ENCODE measurements around the gene STX10. TPM values are rescaled to one million over a fixed set of nuclear protein-coding genes. Genes with fewer than 3 reads are reported as not detected.
A peak's percentile ranks its signal among the peaks of the same experiment; 100 is the strongest.

STX10 gene
- total and polyA plus RNA-seq, 9 of the 15 experiments (the other 6 are each of a cell fraction or from before 2014, with no cell fraction given) = 0.51 to 66.3 (median 31.0) TPM

DNA sequence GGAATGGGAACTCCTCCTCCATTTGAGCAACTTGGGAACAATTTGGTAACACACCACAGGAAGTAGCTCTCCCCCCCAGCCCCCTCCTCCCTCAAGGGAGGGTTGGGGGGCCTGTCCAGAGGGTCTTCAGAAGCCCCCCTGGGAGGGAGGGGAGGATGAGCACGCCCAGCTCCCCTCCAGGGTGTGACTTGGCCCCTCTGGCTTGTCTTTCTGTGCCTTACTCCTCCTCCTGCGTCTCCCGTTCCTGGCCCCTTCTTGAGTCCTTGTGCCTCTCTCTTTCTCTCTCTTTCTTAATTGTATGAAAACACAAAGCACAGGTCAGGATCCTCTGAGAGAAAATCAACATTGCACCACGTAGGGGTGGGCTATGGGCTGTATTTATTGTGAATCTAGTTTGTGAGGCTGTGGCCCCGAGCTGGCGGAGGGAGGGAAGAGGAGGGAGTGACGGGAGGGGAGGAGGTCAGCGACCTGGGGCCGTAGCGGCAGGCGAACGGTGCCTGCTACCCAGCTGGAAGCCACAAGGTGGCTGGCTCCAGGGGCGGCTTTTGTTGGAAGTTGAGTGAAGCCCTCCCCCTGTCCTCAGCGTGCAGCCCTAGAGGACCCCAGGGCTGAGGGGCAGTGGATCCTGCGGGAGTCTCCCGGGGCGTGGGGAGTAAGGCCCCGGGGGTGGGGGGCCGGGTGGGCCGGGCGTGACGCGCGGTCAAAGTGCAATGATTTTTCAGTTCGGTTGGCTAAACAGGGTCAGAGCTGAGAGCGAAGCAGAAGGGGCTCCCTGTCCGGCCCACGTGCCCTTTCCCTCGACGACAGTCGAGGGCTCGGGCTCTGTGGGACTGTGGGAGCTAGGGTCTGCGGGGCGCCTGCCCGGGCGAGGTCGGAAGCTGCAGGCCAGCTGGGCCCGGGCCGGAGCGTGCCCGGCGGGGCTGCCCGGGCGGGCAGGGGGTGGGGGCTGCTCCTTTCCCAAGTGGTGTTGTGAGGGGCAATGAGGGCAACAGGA lies 53.9 kb downstream of the STX10 start (continued):
- TF ChIP-seq, protein P1, sequence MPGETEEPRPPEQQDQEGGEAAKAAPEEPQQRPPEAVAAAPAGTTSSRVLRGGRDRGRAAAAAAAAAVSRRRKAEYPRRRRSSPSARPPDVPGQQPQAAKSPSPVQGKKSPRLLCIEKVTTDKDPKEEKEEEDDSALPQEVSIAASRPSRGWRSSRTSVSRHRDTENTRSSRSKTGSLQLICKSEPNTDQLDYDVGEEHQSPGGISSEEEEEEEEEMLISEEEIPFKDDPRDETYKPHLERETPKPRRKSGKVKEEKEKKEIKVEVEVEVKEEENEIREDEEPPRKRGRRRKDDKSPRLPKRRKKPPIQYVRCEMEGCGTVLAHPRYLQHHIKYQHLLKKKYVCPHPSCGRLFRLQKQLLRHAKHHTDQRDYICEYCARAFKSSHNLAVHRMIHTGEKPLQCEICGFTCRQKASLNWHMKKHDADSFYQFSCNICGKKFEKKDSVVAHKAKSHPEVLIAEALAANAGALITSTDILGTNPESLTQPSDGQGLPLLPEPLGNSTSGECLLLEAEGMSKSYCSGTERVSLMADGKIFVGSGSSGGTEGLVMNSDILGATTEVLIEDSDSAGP (CRISPR knock-in tag; IDR thresholded peaks at IDR 0.05) = no peak
- no peak for TF ChIP-seq SRSF1 (IDR thresholded peaks at IDR 0.05; ENCODE audit: low read depth, low read length)
- no peak for TF ChIP-seq SMAD2 (IDR thresholded peaks at IDR 0.05; ENCODE audit: low read depth, low read length)
- TF ChIP-seq, protein P2, sequence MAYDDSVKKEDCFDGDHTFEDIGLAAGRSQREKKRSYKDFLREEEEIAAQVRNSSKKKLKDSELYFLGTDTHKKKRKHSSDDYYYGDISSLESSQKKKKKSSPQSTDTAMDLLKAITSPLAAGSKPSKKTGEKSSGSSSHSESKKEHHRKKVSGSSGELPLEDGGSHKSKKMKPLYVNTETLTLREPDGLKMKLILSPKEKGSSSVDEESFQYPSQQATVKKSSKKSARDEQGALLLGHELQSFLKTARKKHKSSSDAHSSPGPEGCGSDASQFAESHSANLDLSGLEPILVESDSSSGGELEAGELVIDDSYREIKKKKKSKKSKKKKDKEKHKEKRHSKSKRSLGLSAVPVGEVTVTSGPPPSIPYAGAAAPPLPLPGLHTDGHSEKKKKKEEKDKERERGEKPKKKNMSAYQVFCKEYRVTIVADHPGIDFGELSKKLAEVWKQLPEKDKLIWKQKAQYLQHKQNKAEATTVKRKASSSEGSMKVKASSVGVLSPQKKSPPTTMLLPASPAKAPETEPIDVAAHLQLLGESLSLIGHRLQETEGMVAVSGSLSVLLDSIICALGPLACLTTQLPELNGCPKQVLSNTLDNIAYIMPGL (CRISPR knock-in tag; IDR thresholded peaks at IDR 0.05) = no peak
- no peak for TF ChIP-seq SAFB (IDR thresholded peaks at IDR 0.05; ENCODE audit: borderline replicate concordance, low read depth, low read length)
- TF ChIP-seq SOX6 (IDR thresholded peaks at IDR 0.05) = no peak
- TF ChIP-seq NCOR1 (IDR thresholded peaks at IDR 0.05) = 0 out of 2 replicates have a peak, but pooled peaks have one; percentile 36
- TF ChIP-seq CCNT2 (IDR thresholded peaks at IDR 0.05; ENCODE audit: borderline replicate concordance, extremely low read depth, insufficient read length, low read depth, low read length) = peak; percentile 84
- TF ChIP-seq NFE2L1 (tag; IDR thresholded peaks at IDR 0.05; ENCODE audit: borderline replicate concordance, low read depth) = no peak
- no peak for TF ChIP-seq FOXK1 (CRISPR knock-in tag; IDR thresholded peaks at IDR 0.05; ENCODE audit: borderline replicate concordance)
- TF ChIP-seq YY1 (IDR thresholded peaks at IDR 0.05; ENCODE audit: borderline replicate concordance in 1 of 3, control insufficient read depth in 1 of 3, extremely low read depth in 1 of 3, insufficient read depth in 3 of 3, insufficient read length in 1 of 3, insufficient replicate concordance in 2 of 3, low read depth in 1 of 3, low read length in 2 of 3) = no peak
- no peak for TF ChIP-seq EZH2 (IDR thresholded peaks at IDR 0.05; ENCODE audit: borderline replicate concordance, low read depth, low read length)
- TF ChIP-seq, protein P3, sequence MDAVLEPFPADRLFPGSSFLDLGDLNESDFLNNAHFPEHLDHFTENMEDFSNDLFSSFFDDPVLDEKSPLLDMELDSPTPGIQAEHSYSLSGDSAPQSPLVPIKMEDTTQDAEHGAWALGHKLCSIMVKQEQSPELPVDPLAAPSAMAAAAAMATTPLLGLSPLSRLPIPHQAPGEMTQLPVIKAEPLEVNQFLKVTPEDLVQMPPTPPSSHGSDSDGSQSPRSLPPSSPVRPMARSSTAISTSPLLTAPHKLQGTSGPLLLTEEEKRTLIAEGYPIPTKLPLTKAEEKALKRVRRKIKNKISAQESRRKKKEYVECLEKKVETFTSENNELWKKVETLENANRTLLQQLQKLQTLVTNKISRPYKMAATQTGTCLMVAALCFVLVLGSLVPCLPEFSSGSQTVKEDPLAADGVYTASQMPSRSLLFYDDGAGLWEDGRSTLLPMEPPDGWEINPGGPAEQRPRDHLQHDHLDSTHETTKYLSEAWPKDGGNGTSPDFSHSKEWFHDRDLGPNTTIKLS (IDR thresholded peaks at IDR 0.05; ENCODE audit: borderline replicate concordance, low read depth) = no peak
- no peak for TF ChIP-seq BACH1 (tag; IDR thresholded peaks at IDR 0.05)
- no peak for TF ChIP-seq MAFG (tag; conservative IDR thresholded peaks at IDR 0.05)
- TF ChIP-seq NFE2 (IDR thresholded peaks at IDR 0.05; ENCODE audit: low read depth) = no peak
- TF ChIP-seq, protein P4, sequence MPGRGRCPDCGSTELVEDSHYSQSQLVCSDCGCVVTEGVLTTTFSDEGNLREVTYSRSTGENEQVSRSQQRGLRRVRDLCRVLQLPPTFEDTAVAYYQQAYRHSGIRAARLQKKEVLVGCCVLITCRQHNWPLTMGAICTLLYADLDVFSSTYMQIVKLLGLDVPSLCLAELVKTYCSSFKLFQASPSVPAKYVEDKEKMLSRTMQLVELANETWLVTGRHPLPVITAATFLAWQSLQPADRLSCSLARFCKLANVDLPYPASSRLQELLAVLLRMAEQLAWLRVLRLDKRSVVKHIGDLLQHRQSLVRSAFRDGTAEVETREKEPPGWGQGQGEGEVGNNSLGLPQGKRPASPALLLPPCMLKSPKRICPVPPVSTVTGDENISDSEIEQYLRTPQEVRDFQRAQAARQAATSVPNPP (IDR thresholded peaks at IDR 0.05; ENCODE audit: borderline replicate concordance, insufficient read depth, insufficient read length) = no peak
- TF ChIP-seq MTA2 (IDR thresholded peaks at IDR 0.05; ENCODE audit: low read depth) = no peak

Data from K562 (cell line).